Activated CD4-positive, alpha-beta T cell treated with anti-CD3 and anti-CD28 coated beads for 1 hour (primary cell): ENCODE measurements around the gene ASS1.
"Not testable (repeated sequence)": the region's sequence is repeated elsewhere in the genome, so short reads cannot be mapped to it uniquely, and the experiment has no call there.

Experiments
- DNase-seq: peaks from one replicate; pipeline ENCODE4 v3.0.0-alpha.2; 2020

The ASS1 gene

DNA sequence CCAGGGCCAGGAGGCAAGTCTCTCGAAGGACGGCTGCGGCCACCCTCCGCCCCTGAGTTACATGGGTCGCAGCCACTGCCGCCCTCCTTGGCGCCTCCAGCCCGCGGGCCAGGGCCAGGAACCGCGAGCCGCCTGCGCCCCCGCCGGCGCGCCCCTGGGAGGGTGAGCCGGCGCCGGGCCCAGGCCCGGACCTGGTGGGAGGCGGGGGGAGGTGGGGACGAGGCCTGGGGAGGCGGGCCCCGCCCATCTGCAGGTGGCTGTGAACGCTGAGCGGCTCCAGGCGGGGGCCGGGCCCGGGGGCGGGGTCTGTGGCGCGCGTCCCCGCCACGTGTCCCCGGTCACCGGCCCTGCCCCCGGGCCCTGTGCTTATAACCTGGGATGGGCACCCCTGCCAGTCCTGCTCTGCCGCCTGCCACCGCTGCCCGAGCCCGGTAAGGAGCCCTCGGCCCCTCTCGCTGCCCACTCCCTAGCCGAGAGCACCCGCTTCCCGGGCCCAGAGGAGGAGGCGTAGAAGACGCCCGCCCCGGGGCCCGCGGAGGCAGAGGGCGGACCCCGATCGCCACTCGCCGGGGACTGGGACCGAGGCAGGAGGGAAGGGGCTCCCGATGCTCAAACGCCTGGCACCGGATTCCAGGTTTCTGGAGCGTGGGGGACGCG, at the start of gene ASS1:
TSS of gene ASS1 (plus strand) at position 397 of the 657 bp plus-strand sequence. CDS start 7,268 bp downstream, outside the sequence.
- peak; percentile 15 for DNase-seq

DNA sequence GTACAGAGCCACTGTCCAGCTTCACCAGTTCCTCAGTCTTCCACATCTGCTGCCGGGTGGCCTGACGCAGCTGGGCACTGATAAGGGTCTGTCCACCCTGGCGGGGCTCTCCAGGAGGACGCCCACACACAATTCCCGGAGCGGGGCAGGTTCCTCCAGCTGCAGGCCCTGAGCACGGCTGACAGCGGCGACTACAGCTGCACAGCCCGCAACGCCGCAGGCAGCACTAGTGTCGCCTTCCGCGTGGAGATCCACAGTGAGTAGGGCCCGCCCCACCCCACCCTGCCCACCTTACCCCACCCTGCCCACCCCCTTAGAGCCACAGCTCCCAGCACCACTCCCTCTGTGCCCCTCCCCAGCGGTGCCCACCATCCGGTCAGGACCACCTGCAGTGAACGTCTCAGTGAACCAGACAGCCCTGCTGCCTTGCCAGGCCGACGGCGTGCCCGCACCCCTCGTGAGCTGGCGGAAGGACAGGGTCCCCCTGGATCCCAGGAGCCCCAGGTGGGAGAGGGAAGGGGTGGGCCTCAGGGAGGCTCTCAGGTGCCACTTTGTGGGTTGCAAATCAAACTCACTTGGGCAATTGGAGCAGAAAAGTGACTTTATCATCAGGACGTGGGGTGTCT, 48.8 kb upstream of the ASS1 start:
- no peak for DNase-seq

DNA sequence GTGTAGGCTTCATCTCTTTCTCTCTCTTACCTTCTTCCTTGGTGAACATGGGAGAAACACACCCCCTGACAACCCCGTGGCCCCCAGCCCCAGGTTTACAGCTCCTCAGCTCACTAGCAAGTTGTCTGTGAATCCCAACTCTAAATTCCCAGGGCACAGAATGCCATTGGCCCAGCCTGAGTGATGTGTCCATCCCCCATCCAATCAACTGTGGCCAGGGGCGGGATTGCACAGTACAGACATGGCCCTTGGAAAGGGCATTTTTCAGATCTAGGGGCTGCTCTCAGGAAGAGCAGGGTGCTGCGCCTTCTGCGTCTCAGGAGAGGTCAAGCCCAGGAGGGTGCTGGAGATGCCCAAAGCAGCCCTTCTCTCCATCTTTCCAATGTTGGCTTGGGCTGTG, 48.2 kb upstream of the ASS1 start:
- DNase-seq: no peak

DNA sequence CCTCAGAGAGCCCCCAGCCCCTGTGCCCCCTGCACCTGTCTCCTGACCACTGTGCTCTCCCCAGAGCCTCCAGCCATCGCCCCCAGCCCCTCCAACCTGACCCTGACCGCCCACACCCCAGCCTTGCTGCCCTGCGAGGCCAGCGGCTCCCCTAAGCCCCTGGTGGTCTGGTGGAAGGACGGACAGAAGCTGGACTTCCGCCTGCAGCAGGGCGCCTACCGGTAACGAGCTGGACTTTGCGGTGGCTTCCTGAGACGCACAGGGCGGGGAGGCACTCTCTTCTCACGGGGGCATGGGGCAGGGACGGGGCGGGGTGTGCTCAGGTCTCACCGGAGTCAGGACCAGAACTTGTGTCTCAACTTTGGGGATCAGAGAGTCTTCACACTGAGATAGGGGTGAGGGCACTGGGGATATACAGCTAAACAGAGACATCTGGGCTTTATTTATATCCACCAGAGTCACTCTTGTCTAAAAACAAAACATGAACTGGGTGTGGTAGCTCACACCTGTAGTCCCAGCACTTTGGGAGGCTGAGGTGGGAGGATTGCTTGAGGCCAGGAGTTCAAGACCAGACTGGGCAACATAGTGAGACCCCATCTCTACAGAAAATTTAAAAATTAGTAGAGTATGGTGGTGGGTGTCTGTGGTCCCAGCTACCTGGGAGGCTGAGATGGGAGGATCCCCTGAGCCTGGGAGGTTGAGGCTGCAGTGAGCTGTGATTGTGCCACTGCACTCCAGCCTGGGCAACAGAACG, 46.1 kb upstream of the ASS1 start:
- DNase-seq: no peak

DNA sequence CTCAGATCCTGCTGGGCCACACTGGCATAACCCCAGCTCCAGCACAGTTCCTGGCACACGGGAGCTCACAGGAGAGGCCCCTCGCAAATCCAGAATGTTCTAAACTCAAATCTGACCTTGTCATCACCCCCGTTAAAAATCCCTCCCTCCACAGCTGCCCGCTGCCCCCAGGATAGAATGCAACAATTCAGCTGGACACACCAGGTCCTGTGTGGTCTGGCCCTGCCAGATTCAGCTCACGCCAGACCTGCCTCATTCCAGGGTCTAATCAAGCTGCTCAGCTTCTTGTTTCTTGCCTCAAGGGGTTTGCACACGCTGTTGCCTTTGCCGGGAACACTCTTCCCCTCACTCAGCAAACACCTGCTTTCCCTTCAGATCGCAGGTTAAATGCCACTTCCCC, 45.0 kb upstream of the ASS1 start:
- no peak for DNase-seq

DNA sequence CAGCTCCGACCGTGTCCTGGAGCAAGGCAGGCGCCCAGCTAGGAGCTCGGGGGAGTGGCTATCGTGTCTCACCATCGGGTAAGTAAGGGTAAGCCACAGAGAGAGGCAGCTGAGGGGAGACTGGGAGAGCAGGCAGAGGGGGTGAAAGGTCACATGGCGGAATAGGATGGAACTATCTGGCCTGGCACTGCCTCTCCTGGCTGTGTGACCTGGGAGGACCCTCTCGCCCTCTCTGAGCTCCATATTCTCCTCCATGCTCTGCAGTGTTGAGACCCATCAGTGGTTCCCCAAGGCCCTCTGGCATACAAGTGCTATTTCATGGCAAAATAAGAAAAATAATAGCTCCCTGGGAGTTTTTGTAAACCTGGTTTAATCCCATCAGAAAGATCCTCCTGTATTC, 43.9 kb upstream of the ASS1 start:
- DNase-seq: no peak

DNA sequence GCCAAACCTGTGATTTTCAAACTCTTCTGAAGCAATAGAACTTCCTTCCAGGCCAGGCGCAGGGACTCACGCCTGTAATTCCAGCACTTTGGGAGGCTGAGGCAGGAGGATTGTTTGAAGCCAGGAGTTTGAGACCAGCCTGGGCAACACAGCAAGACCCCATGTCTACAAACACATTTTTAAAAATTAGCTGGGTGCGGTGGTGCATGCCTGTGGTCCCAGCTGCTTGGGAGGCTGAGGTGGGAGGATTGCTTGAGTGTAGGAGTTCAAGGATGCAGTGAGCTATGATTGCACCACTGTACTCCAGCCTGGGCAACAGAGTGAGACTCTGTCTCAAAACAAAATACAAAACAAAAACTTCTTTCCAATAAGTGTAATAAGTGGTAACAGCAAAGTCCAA, 43.0 kb upstream of the ASS1 start:
- not testable (repeated sequence) for DNase-seq

DNA sequence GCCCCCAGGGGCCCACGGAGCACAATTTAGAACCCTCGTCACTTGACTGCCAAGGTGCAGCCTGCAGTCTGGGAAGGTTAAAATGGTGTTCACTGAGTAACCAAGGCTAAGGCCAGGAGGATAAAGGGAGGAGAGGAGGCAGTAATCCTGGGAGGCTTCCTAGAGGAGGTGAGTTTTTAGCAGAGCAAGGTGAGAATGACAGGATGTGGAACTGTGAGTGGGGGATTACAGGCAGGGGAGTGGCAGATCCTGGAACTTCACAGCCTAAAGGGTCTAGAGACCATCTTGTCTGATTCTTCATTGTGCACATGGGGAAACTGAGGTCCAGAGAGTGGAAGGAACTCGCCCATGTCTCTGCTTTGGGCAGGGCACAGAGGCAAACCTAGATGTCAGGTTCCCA, 42.5 kb upstream of the ASS1 start:
- no peak for DNase-seq

DNA sequence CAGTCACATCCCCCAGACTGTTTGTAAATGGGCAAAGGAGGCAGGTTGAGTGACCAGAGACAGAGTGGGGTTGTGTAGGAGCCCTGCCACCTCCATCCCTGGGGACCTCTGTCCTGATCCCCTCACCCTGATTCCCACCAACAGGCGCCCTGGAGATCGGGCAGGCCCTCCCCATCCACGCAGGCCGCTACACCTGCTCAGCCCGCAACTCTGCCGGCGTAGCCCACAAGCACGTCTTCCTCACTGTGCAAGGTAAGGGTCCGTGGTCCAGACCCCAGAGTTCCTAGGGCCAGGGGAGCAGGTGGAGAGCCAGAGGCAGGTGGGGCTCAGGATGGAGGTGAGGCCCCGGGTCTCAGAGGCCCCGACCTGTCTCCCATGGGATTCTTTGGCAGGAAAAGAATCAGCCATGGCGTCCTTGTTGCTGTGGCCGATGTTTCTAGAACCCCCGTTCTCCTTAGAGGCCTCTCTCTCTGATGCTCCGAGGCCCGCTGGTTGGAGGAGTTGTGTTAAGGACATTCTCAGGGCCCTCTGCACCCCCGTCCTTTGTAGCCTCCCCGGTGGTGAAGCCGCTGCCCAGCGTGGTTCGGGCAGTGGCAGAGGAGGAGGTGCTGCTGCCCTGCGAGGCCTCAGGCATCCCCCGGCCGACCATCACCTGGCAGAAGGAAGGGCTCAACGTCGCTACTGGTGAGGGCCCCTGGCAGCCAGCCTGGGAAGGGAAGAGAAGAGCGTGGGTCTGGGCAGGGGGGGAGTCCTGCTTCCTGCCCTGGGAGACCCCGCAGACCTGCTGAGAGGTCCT, 41.9 kb upstream of the ASS1 start:
- no peak for DNase-seq

DNA sequence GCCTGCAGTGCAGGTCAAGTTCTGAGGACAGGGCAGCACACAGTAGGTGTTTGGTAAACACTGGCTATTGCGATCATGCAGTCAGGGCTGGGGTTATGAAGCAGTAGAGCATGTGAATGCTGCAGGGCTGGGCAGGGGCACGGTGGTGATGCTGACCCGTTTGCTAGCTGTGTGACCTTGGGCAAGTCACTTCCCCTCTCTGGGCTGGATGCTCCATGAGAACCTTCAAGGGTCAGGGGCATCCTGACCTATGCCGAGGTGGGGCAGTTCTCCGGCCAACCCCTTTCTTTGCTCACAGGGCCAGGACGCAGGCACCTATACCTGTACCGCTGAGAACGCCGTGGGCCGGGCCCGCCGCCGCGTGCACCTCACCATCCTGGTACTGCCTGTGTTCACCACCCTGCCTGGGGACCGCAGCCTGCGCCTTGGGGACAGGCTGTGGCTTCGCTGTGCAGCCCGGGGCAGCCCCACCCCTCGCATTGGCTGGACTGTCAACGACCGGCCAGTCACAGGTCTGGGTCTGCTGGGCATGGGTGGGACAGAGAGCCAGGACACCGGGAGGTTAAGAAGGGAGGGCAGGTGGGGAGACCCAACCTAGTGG, 39.0 kb upstream of the ASS1 start:
- DNase-seq: no peak

DNA sequence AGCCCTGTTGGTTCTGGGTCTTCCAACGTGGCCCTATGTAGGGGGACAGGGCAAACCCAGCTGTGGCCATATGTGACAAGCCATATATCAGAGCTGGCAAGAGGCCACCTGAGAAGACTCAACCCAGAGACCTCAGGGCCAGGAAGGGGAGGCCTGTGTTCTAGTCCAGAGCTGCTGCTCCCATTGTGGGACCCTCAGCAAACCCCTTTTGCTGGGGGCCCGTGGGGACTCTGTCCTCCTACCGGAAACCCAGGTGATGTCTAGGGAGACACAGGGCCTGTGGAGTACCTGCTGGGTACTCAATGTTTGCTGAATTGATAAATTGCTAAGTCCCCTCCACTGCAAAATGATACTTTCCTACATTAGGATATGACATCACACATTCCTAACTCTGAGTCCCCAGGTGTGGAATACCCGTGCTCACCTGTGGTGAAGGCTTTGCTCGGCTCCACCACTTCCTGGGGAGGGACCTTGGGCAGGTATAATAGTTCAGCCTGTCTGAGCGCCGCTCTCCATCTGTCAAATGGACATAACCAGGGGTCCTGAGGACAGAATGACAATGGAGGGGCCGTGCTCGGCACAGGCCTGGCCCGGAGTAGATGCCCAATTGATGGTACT, 38.4 kb upstream of the ASS1 start:
- no peak for DNase-seq

DNA sequence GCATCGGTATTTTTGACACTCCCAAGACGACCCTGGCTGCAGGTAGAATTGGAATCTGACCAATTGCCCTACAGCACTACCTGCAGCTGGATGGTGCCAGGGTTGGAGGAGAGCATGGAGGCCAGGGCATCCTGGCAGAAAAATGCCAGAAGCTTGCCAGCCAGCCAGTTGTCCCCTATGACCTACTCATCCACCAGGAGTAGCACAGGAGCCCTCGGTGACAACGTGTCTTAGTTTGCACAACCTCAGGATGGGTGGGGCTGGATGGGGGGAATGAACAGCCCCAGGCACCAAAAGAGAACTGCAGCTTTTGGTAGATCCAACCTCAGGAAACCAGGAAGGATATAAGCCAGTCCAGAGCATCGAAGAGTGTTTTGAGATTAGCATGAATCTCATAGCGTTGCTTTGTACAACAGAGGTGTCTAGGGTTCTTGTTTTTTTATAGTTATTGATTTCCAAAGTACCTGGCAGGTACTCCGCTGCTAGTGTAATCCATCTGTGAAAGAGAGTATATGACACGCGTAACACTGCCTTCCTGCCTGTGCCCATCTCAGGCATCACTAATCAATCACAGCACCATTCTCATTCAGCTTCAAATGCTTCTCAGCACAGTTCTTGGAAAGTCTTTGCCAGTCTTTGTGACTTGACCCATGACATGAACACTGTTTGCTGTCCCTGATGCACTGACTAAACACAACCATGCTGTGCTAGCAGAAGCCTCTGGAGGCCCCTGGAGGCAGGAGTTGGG, 36.7 kb upstream of the ASS1 start:
- DNase-seq: no peak

DNA sequence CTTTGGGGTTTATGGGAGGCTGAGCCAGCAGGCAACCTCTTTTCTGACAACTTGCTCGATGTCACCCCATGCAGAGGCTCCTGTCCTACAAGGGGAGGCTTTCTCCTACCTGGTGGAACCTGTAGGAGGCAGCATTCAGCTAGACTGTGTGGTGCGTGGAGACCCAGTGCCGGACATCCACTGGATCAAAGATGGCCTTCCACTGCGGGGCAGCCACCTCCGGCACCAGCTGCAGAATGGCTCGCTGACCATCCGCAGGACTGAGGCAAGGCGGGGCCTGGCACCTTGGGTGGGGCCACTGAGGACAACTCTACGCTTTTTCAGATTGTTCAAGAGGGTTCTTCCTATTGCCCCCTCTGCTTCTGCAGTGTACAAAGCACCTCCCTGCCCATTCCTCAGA, 36.1 kb upstream of the ASS1 start:
- DNase-seq: no peak

DNA sequence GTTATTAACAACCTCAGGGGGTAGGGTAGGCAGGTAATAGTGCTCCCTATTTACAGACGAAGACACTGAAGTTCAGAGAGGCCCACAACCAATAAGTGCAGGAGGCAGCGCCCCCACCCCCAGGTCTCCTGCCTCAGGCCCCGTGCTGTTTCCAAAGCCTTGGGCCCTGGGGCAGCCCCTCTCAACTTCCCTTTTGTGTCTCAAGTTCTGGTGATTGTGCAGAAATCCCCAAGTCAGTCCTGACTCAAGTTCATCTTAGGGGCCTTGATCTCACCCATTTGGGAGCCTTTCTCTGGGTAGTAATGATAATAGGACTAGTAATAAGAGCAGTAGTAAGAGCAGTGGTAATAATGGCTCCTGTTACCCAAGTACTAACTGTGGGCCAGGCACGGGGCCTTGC, 35.5 kb upstream of the ASS1 start:
- DNase-seq: no peak

DNA sequence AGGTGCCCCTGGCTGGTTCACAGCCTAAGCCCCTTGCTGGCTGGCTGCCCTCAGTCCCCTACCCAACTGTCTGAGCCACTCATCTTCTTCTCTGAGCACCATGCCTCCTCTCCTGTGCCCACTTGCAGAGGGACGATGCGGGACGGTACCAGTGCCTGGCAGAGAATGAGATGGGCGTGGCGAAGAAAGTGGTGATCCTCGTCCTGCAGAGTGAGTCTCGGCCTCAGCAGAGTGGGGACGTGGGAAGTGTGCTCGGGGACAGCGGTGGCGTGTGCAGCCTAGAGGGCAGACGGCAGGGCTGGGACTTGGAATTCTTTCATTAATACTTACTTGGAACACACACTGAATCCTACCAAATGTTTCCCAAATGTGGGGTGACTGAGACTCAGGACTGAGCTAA, 34.3 kb upstream of the ASS1 start:
- DNase-seq: no peak

DNA sequence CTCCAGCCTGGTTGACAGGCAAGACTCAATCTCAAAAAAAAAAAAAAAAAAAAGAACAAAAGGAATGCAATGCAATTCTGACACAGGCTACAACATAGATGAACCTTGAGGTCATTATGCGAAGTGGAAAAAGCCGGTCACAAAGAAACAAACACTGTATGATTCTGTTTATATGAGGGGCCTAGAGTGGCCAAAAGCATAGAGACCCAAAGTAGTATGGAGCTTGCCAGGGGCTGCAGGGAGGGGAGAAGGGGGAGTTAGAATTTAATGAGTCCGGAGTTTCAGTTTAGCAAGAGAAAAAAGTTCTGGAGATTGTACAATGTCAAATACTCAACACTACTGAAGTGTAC, 33.2 kb upstream of the ASS1 start:
- DNase-seq: no peak

DNA sequence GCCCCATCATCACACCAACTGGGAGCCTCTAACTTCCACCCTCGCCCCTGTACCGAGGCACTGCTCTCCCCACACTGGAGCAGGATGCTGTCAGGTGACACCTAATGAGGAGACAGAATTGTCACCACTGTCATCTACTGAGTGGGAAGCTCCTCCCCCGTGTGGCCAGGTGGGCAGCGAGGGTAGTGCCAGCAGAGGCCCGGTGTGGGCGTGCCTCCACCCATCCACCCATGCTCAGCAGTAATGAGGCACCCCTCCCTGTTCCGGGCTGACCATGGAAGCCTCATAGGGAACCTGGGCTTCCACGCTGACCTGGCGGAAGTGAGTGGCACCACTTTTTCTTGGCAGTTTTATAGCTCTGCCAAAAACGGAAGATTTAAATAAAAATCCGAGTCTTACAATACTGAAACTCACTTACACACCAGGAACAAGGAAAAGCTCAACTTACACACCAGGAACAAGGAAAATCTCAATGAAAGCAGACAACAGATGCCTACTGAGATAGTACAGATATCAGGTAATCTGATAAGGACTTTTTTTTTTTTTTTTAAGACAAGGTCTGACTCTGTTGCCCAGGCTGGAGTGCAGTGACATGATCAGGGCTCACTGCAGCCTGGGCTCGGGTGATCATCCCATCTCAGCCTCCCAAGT, 30.6 kb upstream of the ASS1 start:
- no peak for DNase-seq

DNA sequence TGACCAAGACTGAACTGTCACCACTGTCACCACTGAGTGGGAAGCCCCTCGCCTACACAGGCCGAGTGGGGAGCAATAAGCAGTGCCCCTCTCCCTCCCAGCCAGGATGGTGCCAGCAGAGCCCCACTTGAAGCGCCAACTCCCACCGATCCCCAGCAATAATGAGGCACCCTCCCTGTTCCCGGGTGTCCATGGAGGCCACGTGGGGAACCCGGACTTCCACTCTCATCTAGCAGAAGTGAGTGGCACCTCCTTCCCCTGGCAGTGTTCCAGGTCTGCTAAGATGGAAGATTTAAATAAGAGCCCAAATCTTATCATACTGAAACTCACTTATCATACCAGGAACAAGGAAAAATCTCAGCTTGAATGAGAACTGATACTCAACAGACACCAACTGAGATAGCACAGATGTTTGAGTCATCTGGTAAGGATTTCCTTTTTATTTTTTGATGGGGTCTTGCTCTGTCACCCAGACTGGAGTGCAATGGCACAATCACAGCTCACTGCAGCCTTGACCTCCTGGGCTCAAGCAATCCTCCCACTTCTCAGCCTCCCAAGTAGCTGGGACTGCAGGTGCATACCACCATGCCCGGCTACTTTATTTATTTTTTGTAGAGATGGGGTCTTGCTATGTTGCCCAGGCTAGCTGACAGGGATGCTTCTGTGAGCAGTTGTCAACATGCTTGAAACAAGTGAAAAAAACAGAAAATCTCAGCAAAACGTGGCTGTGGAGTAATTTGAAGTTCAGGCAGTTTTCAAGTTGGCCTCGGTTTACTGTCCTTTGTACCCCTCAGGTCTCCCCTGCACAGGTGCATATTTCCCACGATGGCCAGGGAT, 29.6 kb upstream of the ASS1 start:
- DNase-seq: no peak

DNA sequence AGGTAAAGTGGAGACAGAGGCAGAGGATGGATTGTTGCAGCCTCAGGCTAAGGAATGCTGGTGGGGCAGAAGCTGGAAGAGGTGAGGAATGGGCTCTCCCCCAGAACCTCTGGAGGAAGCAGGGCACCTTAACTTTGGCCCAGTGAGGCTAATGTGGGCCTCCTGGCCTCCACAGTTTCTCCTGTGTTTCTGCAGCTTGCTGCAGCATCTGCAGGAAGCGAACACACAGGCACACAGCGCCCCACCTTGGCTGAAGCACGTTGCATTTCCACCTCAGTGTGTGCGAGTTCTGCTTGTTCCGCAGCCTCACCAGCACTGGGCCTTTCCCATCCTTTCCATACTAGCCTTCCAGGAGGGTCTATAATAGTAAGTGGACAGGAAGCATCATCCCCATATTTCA, 27.2 kb upstream of the ASS1 start:
- DNase-seq: no peak

DNA sequence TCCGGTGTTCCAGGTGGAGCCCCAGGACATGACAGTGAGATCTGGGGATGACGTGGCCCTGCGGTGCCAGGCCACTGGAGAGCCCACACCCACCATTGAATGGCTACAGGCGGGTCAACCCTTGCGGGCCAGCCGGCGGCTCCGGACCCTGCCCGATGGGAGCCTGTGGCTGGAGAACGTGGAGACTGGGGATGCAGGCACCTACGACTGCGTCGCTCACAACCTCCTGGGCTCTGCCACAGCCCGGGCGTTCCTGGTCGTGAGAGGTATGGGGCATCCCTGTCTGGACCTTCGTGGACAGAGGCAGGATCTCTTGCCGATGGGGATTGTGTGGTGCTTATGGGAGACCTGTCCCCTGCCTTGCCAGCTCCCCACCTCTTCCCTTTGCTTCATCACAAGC, 26.0 kb upstream of the ASS1 start:
- no peak for DNase-seq
